HCT116 (cell line): ENCODE results near the gene KLHL2. TPM values are rescaled to one million over a fixed set of nuclear protein-coding genes. Genes with fewer than 3 reads are reported as not detected.

Source experiments
- ATAC-seq: fragments of 200-7000 bp; cut with Tn5 transposase; 2 replicates; pipeline ENCODE4 v1.9.1; 2020; ENCODE audit warnings: mild to moderate bottlenecking, moderate library complexity
- BruUV-seq: library from RNA; stranded (reverse); fragments of 400-500 nt; replicated peaks from 2 replicates; lab custom pipeline; 2021; lab: Mats Ljungman, UMichigan
- CTCF ChIA-PET: fragments of 300-600 bp; sonication (Branson Sonifier 250); formaldehyde crosslinking; loops from one replicate; lab custom pipeline; 2021; ENCODE audit warnings: antibody characterized with exemption; lab: Charles Lee
- POLR2A ChIA-PET: fragments of 300-600, 350-600 bp; sonication (Branson Sonifier 250); formaldehyde crosslinking; loops from one replicate; lab custom pipeline; 2021; ENCODE audit warnings: antibody characterized with exemption; lab: Charles Lee
- RAD21 ChIA-PET, 2 experiments: fragments of 300-600 bp; sonication (Branson Sonifier 250); formaldehyde crosslinking; loops; one replicate each; lab custom pipeline; 2023; ENCODE audit warnings: low total read pairs in 2 of 2; ENCODE audit not compliant: uncharacterized antibody in 2 of 2, unreplicated experiment in 2 of 2, low non-redundant PET in 1 of 2; lab: Charles Lee
- DNase-seq: peaks from one replicate; pipeline ENCODE4 v3.0.0-alpha.2; 2010; ENCODE audit warnings: low read depth, low spot score
- H2AFZ ChIP-seq: fragments of 200-600 bp; shearing (Covaris generic), sonication (generic); 2 replicates; pipeline ENCODE4 v1.6.1; 2017; ENCODE audit warnings: low read depth, mixed run types, mixed read lengths, antibody characterized with exemption, low read length; ENCODE audit not compliant: poor library complexity, severe bottlenecking
- H3K27ac ChIP-seq: 2 replicates; pipeline ENCODE4 v1.5.1; 2012; ENCODE audit warnings: low read depth, low read length
- H3K27me3 ChIP-seq: fragments of 200-600 bp; sonication (generic); 2 replicates; pipeline ENCODE4 v1.6.1; 2016; ENCODE audit warnings: mixed run types, low read length, mixed read lengths; ENCODE audit not compliant: insufficient read depth
- H3K36me3 ChIP-seq, 2 experiments: fragments of 200-500 bp in 1 of 2; fragments of 200-600 bp in 1 of 2; sonication (Bioruptor generic) in 1 of 2; sonication (generic) in 1 of 2; 2 replicates each; pipeline versions ENCODE4 v1.5.1 to v1.6.1; 2014 to 2016; ENCODE audit warnings: low read length in 2 of 2, inconsistent platforms in 1 of 2, mixed read lengths in 1 of 2, mixed run types in 1 of 2; ENCODE audit not compliant: insufficient read depth in 2 of 2, control insufficient read depth in 1 of 2
- H3K4me1 ChIP-seq, 2 experiments: fragments of 200-600 bp in 1 of 2; sonication (generic) in 1 of 2; 2 replicates each; pipeline versions ENCODE4 v1.5.1 to v1.6.1; 2012 to 2017; ENCODE audit warnings: low read length in 2 of 2, inconsistent platforms in 1 of 2, mild to moderate bottlenecking in 1 of 2, mixed read lengths in 1 of 2, mixed run types in 1 of 2, moderate library complexity in 1 of 2; ENCODE audit not compliant: insufficient read depth in 2 of 2, control insufficient read depth in 1 of 2
- H3K4me2 ChIP-seq: fragments of 200-600 bp; sonication (generic); 2 replicates; pipeline ENCODE4 v1.6.1; 2017; ENCODE audit warnings: mixed run types, low read length, mixed read lengths
- H3K4me3 ChIP-seq, 2 experiments: fragments of 200-600 bp in 1 of 2; sonication (generic) in 1 of 2; replicated peaks in 1 of 2; 2 replicates each; pipeline ENCODE4 v1.5.1; 2011 to 2016; ENCODE audit warnings: low read length in 2 of 2, control low read depth in 1 of 2, low read depth in 1 of 2, mild to moderate bottlenecking in 1 of 2, mixed read lengths in 1 of 2, mixed run types in 1 of 2
- H3K79me2 ChIP-seq: fragments of 200-600 bp; sonication (generic); 2 replicates; pipeline ENCODE4 v1.6.1; 2017; ENCODE audit warnings: mild to moderate bottlenecking, mixed run types, low read length, moderate library complexity, mixed read lengths; ENCODE audit not compliant: insufficient read depth
- H3K9ac ChIP-seq: fragments of 200-600 bp; sonication (generic); 2 replicates; pipeline ENCODE4 v1.6.1; 2016; ENCODE audit warnings: low read length, mixed read lengths
- H3K9me2 ChIP-seq: fragments of 200-600 bp; sonication (generic), shearing (Covaris generic); 2 replicates; pipeline ENCODE4 v1.6.1; 2017; ENCODE audit warnings: mixed run types, mild to moderate bottlenecking, moderate library complexity; ENCODE audit not compliant: insufficient read depth
- H3K9me3 ChIP-seq, 2 experiments: fragments of 200-500 bp in 1 of 2; fragments of 200-600 bp in 1 of 2; sonication (Bioruptor generic) in 1 of 2; sonication (generic) in 1 of 2; 2 replicates each; pipeline ENCODE4 v1.6.1; 2014 to 2017; ENCODE audit warnings: low read length in 2 of 2, mixed read lengths in 2 of 2, inconsistent platforms in 1 of 2, low read depth in 1 of 2, mild to moderate bottlenecking in 1 of 2, mixed run types in 1 of 2, moderate library complexity in 1 of 2; ENCODE audit not compliant: control insufficient read depth in 1 of 2, insufficient read depth in 1 of 2
- H4K20me1 ChIP-seq: fragments of 200-600 bp; sonication (generic), shearing (Covaris generic); 2 replicates; pipeline ENCODE4 v1.6.1; 2017; ENCODE audit warnings: mixed run types, mild to moderate bottlenecking, moderate library complexity; ENCODE audit not compliant: insufficient read depth
- ATF3 ChIP-seq: IDR thresholded peaks from 2 replicates; pipeline ENCODE4 v1.6.1; 2012
- CBX3 ChIP-seq: IDR thresholded peaks from 2 replicates; pipeline ENCODE4 v1.6.1; 2012; ENCODE audit warnings: low read depth
- CEBPB ChIP-seq: IDR thresholded peaks from 2 replicates; pipeline ENCODE4 v1.6.1; 2012; ENCODE audit warnings: low read depth
- EGR1 ChIP-seq: IDR thresholded peaks from 2 replicates; pipeline ENCODE4 v1.6.1; 2012; ENCODE audit warnings: low read depth
- POLR2A ChIP-seq: IDR thresholded peaks from 2 replicates; pipeline ENCODE4 v1.7.0; 2011; ENCODE audit warnings: borderline replicate concordance; ENCODE audit not compliant: insufficient read depth, insufficient read length; ENCODE audit errors: extremely low read depth
- POLR2AphosphoS5 ChIP-seq: IDR thresholded peaks from 2 replicates; pipeline ENCODE4 v1.6.1; 2011; ENCODE audit warnings: mild to moderate bottlenecking, low read depth, low read length, moderate library complexity
- REST ChIP-seq: IDR thresholded peaks from 2 replicates; pipeline ENCODE4 v1.6.1; 2012; ENCODE audit warnings: low read depth
- SP1 ChIP-seq: IDR thresholded peaks from 2 replicates; pipeline ENCODE4 v1.6.1; 2012; ENCODE audit warnings: low read depth
- SRF ChIP-seq: IDR thresholded peaks from 2 replicates; pipeline ENCODE4 v1.6.1; 2012; ENCODE audit warnings: low read depth
- YY1 ChIP-seq: IDR thresholded peaks from 2 replicates; pipeline ENCODE4 v1.6.1; 2011; ENCODE audit warnings: low read length, low read depth, moderate library complexity, mild to moderate bottlenecking; ENCODE audit not compliant: insufficient replicate concordance; ENCODE audit errors: extremely low read depth
- ZFX ChIP-seq: fragments of 450-650 bp; IDR thresholded peaks from 2 replicates; pipeline ENCODE4 v1.6.1; 2017
- ZNF274 ChIP-seq: fragments of 200-500 bp; sonication (Bioruptor generic); IDR thresholded peaks from 2 replicates; pipeline ENCODE4 v1.6.1; 2014; ENCODE audit warnings: mild to moderate bottlenecking, low read depth, low read length, inconsistent platforms
- intact Hi-C: fragments of 100-400 bp; cut with micrococcal nuclease; formaldehyde crosslinking; loops from 2 replicates; pipeline ENCODE4 v1.10.0; 2022
- total RNA-seq: library from RNA; stranded (reverse); gene quantifications from one replicate; pipeline ENCODE4 v1.2.1, GENCODE V29; 2021; ENCODE audit not compliant: unreplicated experiment
- TF ChIP-seq, protein P1 (sequence below): IDR thresholded peaks from 2 replicates; pipeline ENCODE4 v1.6.1; 2011; ENCODE audit warnings: mild to moderate bottlenecking, low read length, moderate library complexity; ENCODE audit not compliant: insufficient replicate concordance; ENCODE audit errors: extremely low read depth

The KLHL2 gene
- total RNA-seq, 1 experiment from 2014 or later, result 24.6 TPM

DNA sequence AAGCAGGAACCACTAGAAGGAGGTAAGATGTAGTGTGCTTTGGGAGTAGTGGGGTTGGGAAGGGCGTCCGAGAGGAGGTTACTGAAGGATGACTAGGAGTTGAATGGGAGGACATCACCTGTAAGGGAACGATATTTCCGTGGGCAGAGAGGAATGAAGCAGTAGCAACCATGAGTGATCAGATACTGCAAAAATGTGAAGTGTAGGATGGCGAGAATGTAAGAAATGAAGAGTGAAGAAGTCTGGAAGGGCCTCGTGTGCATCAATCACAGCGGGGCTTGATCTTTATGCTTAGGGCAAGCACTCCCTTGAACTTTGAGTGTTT, 120.7 kb downstream of the KLHL2 start:
- no peak for TF ChIP-seq SRF
- no peak for TF ChIP-seq SP1
- no peak for TF ChIP-seq ZFX
- TF ChIP-seq ZNF274, result no peak
- TF ChIP-seq EGR1, result no peak
- no peak for TF ChIP-seq CBX3
- no peak for TF ChIP-seq REST
- TF ChIP-seq YY1, result no peak
- TF ChIP-seq ATF3, result no peak
- no peak for TF ChIP-seq POLR2A
- TF ChIP-seq, protein P1, sequence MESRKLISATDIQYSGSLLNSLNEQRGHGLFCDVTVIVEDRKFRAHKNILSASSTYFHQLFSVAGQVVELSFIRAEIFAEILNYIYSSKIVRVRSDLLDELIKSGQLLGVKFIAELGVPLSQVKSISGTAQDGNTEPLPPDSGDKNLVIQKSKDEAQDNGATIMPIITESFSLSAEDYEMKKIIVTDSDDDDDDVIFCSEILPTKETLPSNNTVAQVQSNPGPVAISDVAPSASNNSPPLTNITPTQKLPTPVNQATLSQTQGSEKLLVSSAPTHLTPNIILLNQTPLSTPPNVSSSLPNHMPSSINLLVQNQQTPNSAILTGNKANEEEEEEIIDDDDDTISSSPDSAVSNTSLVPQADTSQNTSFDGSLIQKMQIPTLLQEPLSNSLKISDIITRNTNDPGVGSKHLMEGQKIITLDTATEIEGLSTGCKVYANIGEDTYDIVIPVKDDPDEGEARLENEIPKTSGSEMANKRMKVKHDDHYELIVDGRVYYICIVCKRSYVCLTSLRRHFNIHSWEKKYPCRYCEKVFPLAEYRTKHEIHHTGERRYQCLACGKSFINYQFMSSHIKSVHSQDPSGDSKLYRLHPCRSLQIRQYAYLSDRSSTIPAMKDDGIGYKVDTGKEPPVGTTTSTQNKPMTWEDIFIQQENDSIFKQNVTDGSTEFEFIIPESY, result no peak
- no peak for TF ChIP-seq POLR2AphosphoS5
- no peak for TF ChIP-seq CEBPB
- ChIA-PET CTCF (no interaction called here), POLR2A (interaction anchor here (1.0 kb wide), 1 partner anchor 141 kb away, joined by 3 read pairs; no protein-coding TSS in a partner anchor), RAD21 (no interaction called here)
- Histone ChIP-seq H4K20me1 (no peaks in the 10 kb centered on the region), H3K9ac (peak overlapping the region; percentile 78), H3K9me2 (no peaks in the 10 kb centered on the region), H3K79me2 (peaks cover 54% of the 10 kb centered on the region), H3K4me3 (peak overlapping the region; percentile 89 to 90), H3K4me2 (peak overlapping the region; percentile 90), H3K27ac (peak overlapping the region; percentile 58), H3K9me3 (no peaks in the 10 kb centered on the region; a peak in 1 of 4 replicates), H3K27me3 (no peaks in the 10 kb centered on the region), H3K36me3 (peaks cover 1 to 5% of the 10 kb centered on the region in 2 experiments; a peak in 2 of 4 replicates), H3K4me1 (peaks cover 11 to 28% of the 10 kb centered on the region in 2 experiments), H2AFZ (no peak overlapping the region)
- ATAC-seq (no peak), DNase-seq (no peak)
- BruUV-seq, result no TSS peak
- intact Hi-C loops, result loop anchor here (5.0 kb wide), 3 partner anchors 121 to 216 kb away; partner anchors contain the start of genes KLHL2 and TMEM192
